ENCODE measurements around the gene VSIG8. TPM values are rescaled to one million over a fixed set of nuclear protein-coding genes. Genes with fewer than 3 reads are reported as not detected.

The VSIG8 gene
- total RNA-seq, 1 experiment from 2014 or later, result not detected

DNA sequence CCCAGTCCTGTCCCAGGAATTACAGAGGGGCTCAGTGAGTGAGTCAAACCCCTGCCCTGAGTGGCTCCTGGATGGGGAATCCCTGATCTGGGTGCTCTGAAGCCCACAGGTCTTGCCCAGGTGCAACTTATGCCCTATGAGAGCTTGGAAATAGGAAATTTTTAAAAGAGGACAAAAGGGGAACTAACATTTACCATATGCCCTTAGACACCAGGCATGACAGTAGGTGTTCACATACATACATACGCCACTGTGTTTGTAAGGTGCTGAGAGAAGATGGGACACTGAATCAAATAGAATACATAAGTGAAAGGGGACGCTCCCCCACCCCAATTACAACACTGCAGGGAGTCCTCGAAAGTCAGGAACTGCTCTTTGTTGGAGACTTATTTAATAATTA, 36.1 kb upstream of the VSIG8 start:
- RAD21 ChIA-PET (ENCODE audit: low non-redundant PET in 1 of 2, low total read pairs in 2 of 2, uncharacterized antibody in 2 of 2, unreplicated experiment in 2 of 2), result no interaction called here
- intact Hi-C loops (cut with micrococcal nuclease), result loop anchor here (10.0 kb wide), 2 partner anchors 474 to 764 kb away; no protein-coding TSS in a partner anchor
- no peak overlapping the region for H3K4me2 ChIP-seq (ENCODE audit: low read length)
- H3K27ac ChIP-seq (ENCODE audit: low read depth, low read length), result no peak overlapping the region
- no peak overlapping the region for H2AFZ ChIP-seq (ENCODE audit: low read depth, low read length, poor library complexity, severe bottlenecking)
- H3K4me3 ChIP-seq (replicated peaks in 1 of 2; ENCODE audit: low read depth in 1 of 2, low read length in 2 of 2), result no peak overlapping the region
- H3K4me1 ChIP-seq (ENCODE audit: control insufficient read depth in 1 of 2, insufficient read depth in 2 of 2, low read length in 2 of 2), result peaks cover 19% of the 10 kb centered on the region in 2 experiments
- no peaks in the 10 kb centered on the region for H3K9me3 ChIP-seq (ENCODE audit: control insufficient read depth in 1 of 2, insufficient read depth in 1 of 2, low read depth in 1 of 2, low read length in 2 of 2)
- no peak overlapping the region for H3K9ac ChIP-seq (ENCODE audit: low read length)
- ATAC-seq (no peak), DNase-seq (ENCODE audit: low read depth, low spot score) (no peak)
- H3K79me2 ChIP-seq (ENCODE audit: insufficient read depth, low read length), result no peaks in the 10 kb centered on the region
- H4K20me1 ChIP-seq (ENCODE audit: insufficient read depth), result no peaks in the 10 kb centered on the region
- H3K27me3 ChIP-seq (ENCODE audit: insufficient read depth, low read length), result no peaks in the 10 kb centered on the region; the same call in 1 of the 2 replicates
- no peaks in the 10 kb centered on the region for H3K36me3 ChIP-seq (ENCODE audit: control insufficient read depth in 1 of 2, insufficient read depth in 2 of 2, low read length in 2 of 2)
- no TSS peak for BruUV-seq (replicated peaks)
- POLR2A ChIA-PET, result no interaction called here
- no peaks in the 10 kb centered on the region for H3K9me2 ChIP-seq (ENCODE audit: insufficient read depth)
- CTCF ChIA-PET, result no interaction called here
- TF ChIP-seq RAD21 (IDR thresholded peaks at IDR 0.05; ENCODE audit: low read depth), result no peak
- no peak for TF ChIP-seq CEBPB (IDR thresholded peaks at IDR 0.05; ENCODE audit: low read depth)
- no peak for TF ChIP-seq SIN3A (IDR thresholded peaks at IDR 0.05; ENCODE audit: low read depth)
- TF ChIP-seq YY1 (IDR thresholded peaks at IDR 0.05; ENCODE audit: extremely low read depth, insufficient replicate concordance, low read depth, low read length), result no peak
- TF ChIP-seq CBX3 (IDR thresholded peaks at IDR 0.05; ENCODE audit: low read depth), result no peak
- TF ChIP-seq ZNF274 (IDR thresholded peaks at IDR 0.05; ENCODE audit: low read depth, low read length), result no peak
- TF ChIP-seq SRF (IDR thresholded peaks at IDR 0.05; ENCODE audit: low read depth), result no peak
- TF ChIP-seq ELF1 (IDR thresholded peaks at IDR 0.05; ENCODE audit: borderline replicate concordance, low read depth), result no peak
- TF ChIP-seq EZH2phosphoT487 (IDR thresholded peaks at IDR 0.05; ENCODE audit: borderline replicate concordance), result no peak
- TF ChIP-seq, protein P1, sequence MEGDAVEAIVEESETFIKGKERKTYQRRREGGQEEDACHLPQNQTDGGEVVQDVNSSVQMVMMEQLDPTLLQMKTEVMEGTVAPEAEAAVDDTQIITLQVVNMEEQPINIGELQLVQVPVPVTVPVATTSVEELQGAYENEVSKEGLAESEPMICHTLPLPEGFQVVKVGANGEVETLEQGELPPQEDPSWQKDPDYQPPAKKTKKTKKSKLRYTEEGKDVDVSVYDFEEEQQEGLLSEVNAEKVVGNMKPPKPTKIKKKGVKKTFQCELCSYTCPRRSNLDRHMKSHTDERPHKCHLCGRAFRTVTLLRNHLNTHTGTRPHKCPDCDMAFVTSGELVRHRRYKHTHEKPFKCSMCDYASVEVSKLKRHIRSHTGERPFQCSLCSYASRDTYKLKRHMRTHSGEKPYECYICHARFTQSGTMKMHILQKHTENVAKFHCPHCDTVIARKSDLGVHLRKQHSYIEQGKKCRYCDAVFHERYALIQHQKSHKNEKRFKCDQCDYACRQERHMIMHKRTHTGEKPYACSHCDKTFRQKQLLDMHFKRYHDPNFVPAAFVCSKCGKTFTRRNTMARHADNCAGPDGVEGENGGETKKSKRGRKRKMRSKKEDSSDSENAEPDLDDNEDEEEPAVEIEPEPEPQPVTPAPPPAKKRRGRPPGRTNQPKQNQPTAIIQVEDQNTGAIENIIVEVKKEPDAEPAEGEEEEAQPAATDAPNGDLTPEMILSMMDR (IDR thresholded peaks at IDR 0.05 in 2 of 3, conservative IDR thresholded peaks at IDR 0.05 in 1 of 3; ENCODE audit: borderline replicate concordance in 1 of 3, insufficient read depth in 1 of 3, low read depth in 2 of 3, low read length in 2 of 3), result no peak
